Activated naive CD4-positive, alpha-beta T cell treated with anti-CD3 and anti-CD28 coated beads for 36 hours (primary cell): Measurements from ENCODE around the gene TTC31. TPM values are rescaled to one million over a fixed set of nuclear protein-coding genes. Genes with fewer than 3 reads are reported as not detected.

Experiments used
- CTCF ChIA-PET: fragments of 350-600 bp; sonication (Branson Sonifier 250); formaldehyde crosslinking; loops from one replicate; lab custom pipeline; 2021; ENCODE audit warnings: antibody characterized with exemption; lab: Charles Lee
- DNase-seq: peaks from one replicate; pipeline ENCODE4 v3.0.0-alpha.2; 2020
- H3K27ac Mint-ChIP-seq: one replicate; pipeline ENCODE4 v1.8.0; 2021; ENCODE audit warnings: mild to moderate bottlenecking, mixed read lengths
- H3K27me3 Mint-ChIP-seq: one replicate; pipeline ENCODE4 v1.8.0; 2021; ENCODE audit warnings: low read depth, mixed read lengths
- H3K36me3 Mint-ChIP-seq: one replicate; pipeline ENCODE4 v1.8.0; 2021; ENCODE audit warnings: low read depth, mixed read lengths
- H3K4me1 Mint-ChIP-seq: one replicate; pipeline ENCODE4 v1.8.0; 2021; ENCODE audit warnings: low read depth, mixed read lengths
- H3K4me3 Mint-ChIP-seq: one replicate; pipeline ENCODE4 v1.8.0; 2021; ENCODE audit warnings: mild to moderate bottlenecking, moderate library complexity, mixed read lengths
- H3K9me3 Mint-ChIP-seq: one replicate; pipeline ENCODE4 v1.8.0; 2021; ENCODE audit warnings: mixed read lengths
- intact Hi-C: fragments of 100-400 bp; cut with micrococcal nuclease; formaldehyde crosslinking; loops from one replicate; pipeline ENCODE4 v1.15.1; 2023
- total RNA-seq, 2 experiments: library from RNA; stranded (reverse); gene quantifications; one replicate each; pipeline ENCODE4 v1.2.3, GENCODE V29; 2021

TTC31 gene
- total RNA-seq, 2 experiments from 2014 or later = 29.5 to 30.6 TPM

DNA sequence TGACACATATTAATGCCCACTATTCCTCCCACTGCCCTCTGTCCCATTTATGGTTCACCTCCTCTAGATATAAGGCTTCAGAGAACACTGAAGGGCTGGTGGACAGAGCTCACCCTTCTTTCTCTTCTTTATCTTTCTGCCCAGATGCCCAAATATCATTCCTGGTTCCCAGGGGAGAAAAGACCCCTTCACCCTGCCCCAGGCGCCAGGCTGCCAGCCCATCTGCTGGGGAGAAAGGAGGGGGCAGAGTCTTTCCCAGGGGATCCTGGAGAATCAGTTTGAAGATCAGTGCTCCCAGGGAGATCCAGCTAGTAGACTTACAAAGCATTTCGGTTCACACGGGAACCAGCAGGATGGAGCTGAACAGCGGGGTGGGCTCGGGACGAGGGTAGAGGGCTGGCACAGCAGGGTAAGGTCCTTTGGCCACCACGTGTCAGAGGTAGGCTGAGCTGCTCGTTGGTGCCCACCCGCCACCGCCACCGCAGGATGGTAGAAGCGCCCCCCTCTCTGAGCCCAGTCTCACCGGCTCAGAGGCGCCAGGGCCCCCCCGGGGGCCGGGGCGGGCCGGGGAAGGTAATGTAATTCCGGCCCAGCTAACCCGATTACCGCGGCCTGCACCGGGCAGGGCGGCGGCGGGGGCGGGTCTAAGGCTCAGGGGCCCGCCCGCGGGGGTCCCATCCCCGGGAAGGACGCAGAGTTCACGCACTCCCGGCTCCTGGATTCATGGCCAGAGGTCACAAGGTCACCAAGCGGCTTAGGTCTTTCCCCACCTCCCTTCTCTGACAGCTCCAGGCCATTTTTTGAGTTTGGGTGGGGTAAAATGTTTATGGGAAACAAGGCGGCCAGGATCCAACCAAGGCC, 30.1 kb downstream of the TTC31 start:
- intact Hi-C loops = no loop called here
- Mint-ChIP-seq H3K27ac (no peak overlapping the region), H3K4me1 (peaks cover 25% of the 10 kb centered on the region), H3K27me3 (peaks cover 55% of the 10 kb centered on the region), H3K4me3 (no peak overlapping the region), H3K9me3 (no peaks in the 10 kb centered on the region), H3K36me3 (peaks cover 1% of the 10 kb centered on the region)
- DNase-seq = no peak
- CTCF ChIA-PET = no interaction called here

DNA sequence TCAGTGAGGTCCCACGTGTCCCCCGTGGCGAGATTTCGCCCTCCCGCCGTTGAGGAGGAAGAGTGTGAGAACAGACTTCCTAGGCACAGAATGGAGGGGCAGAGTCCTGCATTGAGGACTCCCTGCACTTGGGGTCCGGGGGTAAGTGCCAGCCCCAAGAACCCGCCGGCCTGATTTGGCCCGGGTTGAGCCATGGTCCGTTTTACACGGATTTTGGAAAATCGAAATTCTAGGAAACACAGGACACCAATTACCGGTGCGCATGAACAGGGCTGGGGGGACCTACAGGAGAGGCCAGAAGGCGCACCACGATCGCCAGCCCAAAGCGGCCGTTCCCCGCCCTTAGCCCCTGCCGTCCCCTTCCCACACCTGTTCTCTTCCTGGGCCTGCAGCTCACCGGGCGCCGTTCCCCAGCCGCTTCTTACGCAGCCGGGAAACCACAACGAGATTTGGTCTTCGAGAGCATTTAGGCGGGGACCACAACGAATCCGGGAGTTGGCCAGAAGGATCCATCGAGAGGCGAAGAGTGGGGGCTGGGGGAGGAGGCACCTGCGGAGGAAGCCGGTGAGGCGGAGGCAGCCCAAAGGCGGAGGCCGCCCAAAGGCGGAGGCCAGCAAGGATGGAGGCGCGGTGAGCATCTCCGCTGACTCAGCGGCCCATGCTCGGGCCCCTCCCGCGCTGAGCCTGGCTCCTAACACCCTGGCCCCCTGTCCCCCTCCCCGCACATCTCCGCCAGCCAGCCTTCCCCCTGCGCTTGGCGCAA, 30.9 kb downstream of the TTC31 start:
- CTCF ChIA-PET = no interaction called here
- no peaks in the 10 kb centered on the region for H3K9me3 Mint-ChIP-seq
- H3K4me1 Mint-ChIP-seq = peaks cover 18% of the 10 kb centered on the region
- peak overlapping the region; percentile 32 for H3K4me3 Mint-ChIP-seq
- peaks cover 61% of the 10 kb centered on the region for H3K27me3 Mint-ChIP-seq
- intact Hi-C loops = no loop called here
- DNase-seq = peak; percentile 51
- no peak overlapping the region for H3K27ac Mint-ChIP-seq
- H3K36me3 Mint-ChIP-seq = peaks cover 1% of the 10 kb centered on the region

DNA sequence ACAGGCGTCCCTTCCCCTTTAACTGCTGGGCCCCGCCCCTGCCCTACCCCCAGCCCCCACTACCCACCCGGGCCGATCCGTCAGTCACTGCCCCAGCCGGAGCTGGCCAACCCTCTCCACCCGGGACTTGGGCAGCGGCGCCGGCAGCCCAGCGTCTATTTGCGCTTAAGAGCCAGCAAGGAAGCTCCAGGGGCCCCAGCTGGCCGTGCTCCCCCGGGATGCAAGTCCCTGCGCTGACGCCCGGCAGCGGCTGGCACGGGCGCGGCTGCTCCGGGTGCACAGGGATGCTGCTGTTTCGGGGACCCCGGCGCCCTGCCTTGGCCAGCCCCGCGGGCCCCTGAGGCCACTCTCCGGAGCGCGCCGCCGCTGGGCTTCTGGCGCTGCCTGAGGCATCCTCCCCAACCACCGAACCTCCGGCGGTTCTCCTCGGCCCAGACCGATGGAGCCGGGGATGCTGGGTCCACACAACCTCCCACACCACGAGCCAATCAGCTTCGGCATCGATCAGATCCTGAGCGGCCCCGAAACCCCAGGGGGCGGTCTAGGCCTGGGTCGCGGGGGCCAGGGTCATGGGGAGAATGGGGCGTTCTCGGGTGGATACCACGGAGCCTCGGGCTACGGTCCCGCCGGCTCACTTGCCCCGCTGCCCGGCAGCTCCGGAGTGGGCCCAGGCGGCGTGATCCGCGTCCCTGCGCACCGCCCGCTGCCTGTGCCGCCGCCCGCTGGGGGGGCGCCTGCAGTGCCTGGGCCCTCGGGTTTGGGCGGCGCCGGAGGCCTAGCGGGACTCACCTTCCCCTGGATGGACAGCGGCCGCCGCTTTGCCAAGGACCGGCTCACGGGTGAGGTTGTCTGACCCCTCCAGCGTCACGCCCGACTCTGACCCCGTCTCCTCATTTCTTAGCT, 31.7 kb downstream of the TTC31 start, which contains the start of gene TLX2:
TLX2 (plus strand) TSS at position 83 of the 903 bp plus-strand sequence; CDS start at position 440, 357 bp downstream.
- H3K27me3 Mint-ChIP-seq = peaks cover 67% of the 10 kb centered on the region
- CTCF ChIA-PET = interaction anchor here (1.1 to 1.3 kb wide), 3 partner anchors 14 to 72 kb away, joined by 3 read pairs; no protein-coding TSS in a partner anchor
- DNase-seq = no peak
- peaks cover 1% of the 10 kb centered on the region for H3K36me3 Mint-ChIP-seq
- intact Hi-C loops = no loop called here
- H3K27ac Mint-ChIP-seq = no peak within 1 kb of the TSS
- H3K4me3 Mint-ChIP-seq = peak within 1 kb of the TSS; percentile 56
- no peaks in the 10 kb centered on the region for H3K9me3 Mint-ChIP-seq
- H3K4me1 Mint-ChIP-seq = peaks cover 17% of the 10 kb centered on the region

DNA sequence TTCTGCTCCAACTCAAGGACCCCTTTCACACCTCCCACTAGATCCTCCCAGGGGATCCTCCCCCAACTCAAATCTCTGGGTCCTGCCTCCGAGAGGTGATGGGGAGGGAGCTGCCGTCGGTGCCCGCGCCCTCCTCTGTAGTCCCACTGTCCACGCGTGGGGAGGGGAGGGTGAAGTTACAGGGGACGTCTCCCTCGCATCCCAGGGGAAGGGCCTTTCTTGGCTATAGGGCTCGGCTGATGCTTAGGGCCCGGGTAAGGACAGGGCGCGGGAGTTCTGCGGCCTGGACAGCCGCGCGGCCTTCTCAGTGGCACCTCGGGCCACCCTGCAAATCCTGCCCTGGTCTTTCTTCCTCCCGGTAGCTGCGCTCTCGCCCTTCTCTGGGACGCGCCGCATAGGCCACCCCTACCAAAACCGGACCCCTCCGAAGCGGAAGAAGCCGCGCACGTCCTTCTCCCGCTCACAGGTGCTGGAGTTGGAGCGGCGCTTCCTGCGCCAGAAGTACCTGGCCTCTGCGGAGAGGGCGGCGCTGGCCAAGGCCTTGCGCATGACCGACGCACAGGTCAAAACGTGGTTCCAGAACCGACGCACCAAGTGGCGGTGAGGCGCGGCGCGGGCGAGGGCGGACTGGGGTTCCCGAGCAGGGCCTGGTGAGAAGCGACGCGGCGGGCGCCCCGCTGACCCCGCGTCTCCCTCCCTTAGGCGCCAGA, 32.5 kb downstream of the TTC31 start:
- Mint-ChIP-seq H3K27me3 (peaks cover 71% of the 10 kb centered on the region), H3K4me1 (peaks cover 17% of the 10 kb centered on the region), H3K27ac (no peak overlapping the region), H3K9me3 (no peaks in the 10 kb centered on the region), H3K4me3 (peak overlapping the region; percentile 56), H3K36me3 (peaks cover 1% of the 10 kb centered on the region)
- DNase-seq = no peak
- intact Hi-C loops = no loop called here
- CTCF ChIA-PET = interaction anchor here (1.1 to 1.3 kb wide), 3 partner anchors 14 to 72 kb away, joined by 3 read pairs; no protein-coding TSS in a partner anchor

DNA sequence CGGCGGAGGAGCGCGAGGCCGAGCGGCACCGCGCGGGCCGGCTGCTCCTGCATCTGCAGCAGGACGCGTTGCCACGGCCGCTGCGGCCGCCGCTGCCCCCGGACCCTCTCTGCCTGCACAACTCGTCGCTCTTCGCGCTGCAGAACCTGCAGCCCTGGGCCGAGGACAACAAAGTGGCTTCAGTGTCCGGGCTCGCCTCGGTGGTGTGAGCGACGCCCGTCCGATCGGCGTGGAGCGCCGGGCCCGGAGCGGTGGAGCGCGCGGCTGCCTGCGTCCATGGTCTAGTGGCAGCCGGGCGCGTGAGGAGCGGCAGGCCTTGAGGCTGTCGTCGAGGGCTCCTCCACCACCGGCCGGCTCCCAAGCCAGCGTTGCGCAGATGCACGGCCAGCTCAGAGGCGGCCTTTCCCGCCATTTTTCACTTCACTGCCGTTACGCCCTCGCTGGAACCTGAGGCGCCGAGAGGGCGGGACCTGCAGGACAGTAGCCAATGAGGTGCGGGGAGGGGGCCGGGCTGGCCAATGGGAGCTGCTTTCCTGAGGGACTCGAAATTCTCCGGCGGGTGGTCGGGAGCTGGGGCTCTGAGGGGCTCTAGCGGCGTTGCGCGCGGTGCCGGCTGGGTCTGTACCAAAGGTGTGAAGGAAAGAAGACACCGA, 33.2 kb downstream of the TTC31 start:
- intact Hi-C loops = loop anchor here (1.0 kb wide), 3 partner anchors 9 to 18 kb away; partner anchors contain the start of genes AUP1, HTRA2 and PCGF1
- peaks cover 17% of the 10 kb centered on the region for H3K4me1 Mint-ChIP-seq

DNA sequence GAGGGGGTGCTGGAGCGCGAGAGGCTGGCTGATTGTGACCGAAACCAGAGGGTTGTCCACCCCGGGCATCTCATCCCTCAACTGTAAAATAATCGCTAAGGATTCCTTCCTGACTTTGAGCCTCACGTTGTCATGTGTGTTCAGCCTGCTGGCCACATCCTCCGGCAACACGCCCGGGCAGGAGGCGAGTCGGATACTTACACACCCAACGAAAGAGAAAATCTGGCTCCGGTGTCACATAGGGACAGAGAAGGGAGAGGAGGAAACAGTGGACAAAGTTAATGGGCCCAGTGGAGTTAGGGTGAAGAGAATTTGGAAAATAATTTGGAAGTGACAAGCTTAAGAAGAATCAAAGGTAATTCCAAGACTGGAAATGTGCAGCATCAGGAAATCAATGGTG, 33.8 kb downstream of the TTC31 start:
- Mint-ChIP-seq H3K27me3 (peaks cover 65% of the 10 kb centered on the region), H3K9me3 (no peaks in the 10 kb centered on the region), H3K36me3 (peaks cover 1% of the 10 kb centered on the region), H3K4me1 (peaks cover 17% of the 10 kb centered on the region), H3K27ac (no peak overlapping the region), H3K4me3 (peak overlapping the region; percentile 51)
- intact Hi-C loops = loop anchor here (1.0 kb wide), 3 partner anchors 9 to 18 kb away; partner anchors contain the start of genes AUP1, HTRA2 and PCGF1
- DNase-seq = no peak
- CTCF ChIA-PET = interaction anchor here (0.6 kb wide), 1 partner anchor 55 kb away, joined by 3 read pairs; no protein-coding TSS in a partner anchor

More for the DNA sequence above, 33.2 kb downstream of the TTC31 start:
- Mint-ChIP-seq H3K36me3 (peaks cover 1% of the 10 kb centered on the region), H3K27me3 (peaks cover 70% of the 10 kb centered on the region), H3K4me3 (peak overlapping the region; percentile 51), H3K27ac (no peak overlapping the region), H3K9me3 (no peaks in the 10 kb centered on the region)
- peak; percentile 79 for DNase-seq
- CTCF ChIA-PET = interaction anchor here (0.6 to 1.3 kb wide), 2 partner anchors 34 to 56 kb away, joined by 3 read pairs; no protein-coding TSS in a partner anchor

DNA sequence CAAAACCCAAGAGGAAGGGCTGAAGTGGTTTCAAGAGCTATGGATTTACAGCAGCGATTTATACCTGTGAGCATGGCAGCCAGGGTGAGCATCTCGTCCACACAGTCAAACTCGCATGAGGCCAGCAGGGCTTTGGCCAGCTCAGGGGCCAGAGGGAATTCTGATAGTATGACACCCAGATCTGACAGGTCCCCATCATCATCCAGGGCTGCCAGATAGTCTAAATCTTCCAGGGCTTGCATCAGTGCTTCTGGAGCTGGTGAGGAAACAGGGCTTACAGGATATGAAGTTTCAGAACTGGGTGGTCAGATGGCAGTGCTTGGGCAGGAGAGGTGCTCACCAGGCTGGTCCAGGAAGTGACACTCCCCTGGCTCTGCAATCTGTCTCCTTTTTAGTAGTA, 39.6 kb downstream of the TTC31 start:
- intact Hi-C loops = no loop called here
- DNase-seq = no peak
- Mint-ChIP-seq H3K4me1 (peaks cover 9% of the 10 kb centered on the region), H3K36me3 (peaks cover 17% of the 10 kb centered on the region), H3K9me3 (no peaks in the 10 kb centered on the region), H3K4me3 (no peak overlapping the region), H3K27ac (no peak overlapping the region), H3K27me3 (peaks cover 22% of the 10 kb centered on the region)
- CTCF ChIA-PET = interaction anchor here (0.9 to 1.4 kb wide), 2 partner anchors 9 to 39 kb away, joined by 3 to 4 read pairs; partner anchors contain the start of gene TTC31

DNA sequence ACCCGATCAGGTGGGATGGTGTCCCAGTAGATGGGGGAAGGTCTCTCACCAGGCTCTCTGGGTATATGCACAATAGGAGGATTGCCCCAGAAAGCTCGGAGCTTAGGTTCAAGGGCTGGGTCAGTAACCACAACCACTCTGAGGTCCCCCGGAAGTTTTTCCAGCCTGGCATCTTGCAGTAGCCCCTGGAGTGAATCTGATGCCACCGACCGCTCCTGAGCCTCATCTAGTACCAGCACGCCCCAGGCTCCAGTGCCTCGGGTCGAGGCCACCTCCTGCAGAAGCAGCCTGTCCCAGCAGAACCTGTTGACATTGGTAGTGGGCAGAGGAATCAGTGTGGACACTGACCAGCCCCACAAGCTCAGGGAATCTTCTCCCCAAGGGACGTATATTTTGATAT, 41.1 kb downstream of the TTC31 start:
- peaks cover 31% of the 10 kb centered on the region for H3K36me3 Mint-ChIP-seq
- DNase-seq = no peak
- no peak overlapping the region for H3K4me3 Mint-ChIP-seq
- H3K27me3 Mint-ChIP-seq = peaks cover 11% of the 10 kb centered on the region
- no peaks in the 10 kb centered on the region for H3K9me3 Mint-ChIP-seq
- intact Hi-C loops = no loop called here
- H3K27ac Mint-ChIP-seq = no peak overlapping the region
- CTCF ChIA-PET = no interaction called here
- H3K4me1 Mint-ChIP-seq = peaks cover 23% of the 10 kb centered on the region

DNA sequence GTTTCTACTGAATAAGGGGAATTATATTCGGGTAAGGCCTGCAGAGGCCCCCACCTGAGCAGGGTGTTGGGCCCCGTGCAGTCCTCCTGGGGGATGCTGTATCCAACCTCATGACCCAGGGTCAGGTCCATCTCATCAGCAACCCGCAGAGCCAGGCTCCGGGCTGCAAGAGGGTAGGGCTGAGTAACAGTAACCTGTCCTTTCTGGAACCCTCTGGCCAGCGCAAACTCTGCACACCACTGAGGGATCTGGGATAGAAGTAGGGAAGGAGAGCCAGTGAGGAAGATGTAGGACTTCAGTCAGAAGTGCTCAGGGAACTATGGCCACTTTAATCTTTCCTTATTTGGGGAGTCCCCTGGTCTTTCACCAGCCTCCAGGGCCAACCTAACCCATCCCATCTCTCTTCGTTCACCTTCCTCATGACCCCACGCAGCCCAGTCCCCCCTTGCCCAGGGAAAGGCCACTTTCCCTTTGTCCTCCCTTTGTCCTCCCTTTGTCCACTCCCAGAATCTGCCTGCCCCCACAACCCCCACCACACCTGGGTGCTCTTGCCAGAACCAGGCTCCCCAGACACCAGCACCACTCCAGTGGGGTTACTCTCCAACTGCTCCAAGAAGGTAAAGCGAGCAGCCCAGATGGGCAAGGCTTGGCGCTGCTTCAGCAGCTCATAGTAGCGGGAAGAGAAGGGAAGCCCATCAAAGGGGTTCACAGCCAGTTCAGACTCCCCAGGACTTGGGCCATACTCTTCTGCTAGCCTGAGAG, 42.3 kb downstream of the TTC31 start:
- peaks cover 24% of the 10 kb centered on the region for H3K4me1 Mint-ChIP-seq
- DNase-seq = no peak
- H3K27ac Mint-ChIP-seq = no peak overlapping the region
- intact Hi-C loops = no loop called here
- CTCF ChIA-PET = no interaction called here
- peaks cover 3% of the 10 kb centered on the region for H3K27me3 Mint-ChIP-seq
- H3K9me3 Mint-ChIP-seq = no peaks in the 10 kb centered on the region
- H3K36me3 Mint-ChIP-seq = peaks cover 34% of the 10 kb centered on the region
- H3K4me3 Mint-ChIP-seq = no peak overlapping the region
